ENCODE measurements around the gene SARDH. TPM values are rescaled to one million over a fixed set of nuclear protein-coding genes. Genes with fewer than 3 reads are reported as not detected.

The SARDH gene
- total RNA-seq, 1 donor from 2014 or later = 6.8 TPM

- no peak for TF ChIP-seq CTCF (conservative IDR thresholded peaks at IDR 0.05)
- H3K27me3 Mint-ChIP-seq = peaks cover 14% of the 10 kb centered on the region
- no peak for DNase-seq (ENCODE audit: extremely low spot score, unreplicated experiment)
Measured at GRCh38 chr9:133647148-133647547, 91.0 kb downstream of the SARDH start.

GRCh38 chr9:133645021-133645765 is 93.0 kb downstream of the SARDH start:
- Mint-ChIP-seq H3K27ac (no peak overlapping the region), H3K4me3 (no peak overlapping the region), H3K36me3 (no peaks in the 10 kb centered on the region), H3K4me1 (ENCODE audit: unreplicated experiment) (peaks cover 3% of the 10 kb centered on the region), H3K9me3 (no peaks in the 10 kb centered on the region), H3K27me3 (peaks cover 22% of the 10 kb centered on the region)
- no peak for TF ChIP-seq CTCF (conservative IDR thresholded peaks at IDR 0.05)
- DNase-seq (ENCODE audit: extremely low spot score, unreplicated experiment) = no peak

More at GRCh38 chr9:133647148-133647547, 91.0 kb downstream of the SARDH start:
- H3K36me3 Mint-ChIP-seq = no peaks in the 10 kb centered on the region
- no peak overlapping the region for H3K27ac Mint-ChIP-seq
- no peaks in the 10 kb centered on the region for H3K4me1 Mint-ChIP-seq (ENCODE audit: unreplicated experiment)
- H3K9me3 Mint-ChIP-seq = no peaks in the 10 kb centered on the region
- H3K4me3 Mint-ChIP-seq = no peak overlapping the region

- Mint-ChIP-seq H3K9me3 (no peaks in the 10 kb centered on the region), H3K4me1 (ENCODE audit: unreplicated experiment) (peaks cover 3% of the 10 kb centered on the region), H3K4me3 (no peak overlapping the region), H3K36me3 (no peaks in the 10 kb centered on the region), H3K27me3 (peaks cover 22% of the 10 kb centered on the region), H3K27ac (no peak overlapping the region)
- DNase-seq (ENCODE audit: extremely low spot score, unreplicated experiment) = no peak
- TF ChIP-seq CTCF (conservative IDR thresholded peaks at IDR 0.05) = no peak
Measured at GRCh38 chr9:133643978-133644760, 94.0 kb downstream of the SARDH start.

- no peaks in the 10 kb centered on the region for H3K9me3 Mint-ChIP-seq
- peaks cover 19% of the 10 kb centered on the region for H3K27me3 Mint-ChIP-seq
- no peak overlapping the region for H3K4me3 Mint-ChIP-seq
- H3K4me1 Mint-ChIP-seq (ENCODE audit: unreplicated experiment) = peaks cover 6% of the 10 kb centered on the region
- H3K36me3 Mint-ChIP-seq = no peaks in the 10 kb centered on the region
- no peak for TF ChIP-seq CTCF (conservative IDR thresholded peaks at IDR 0.05)
- no peak for DNase-seq (ENCODE audit: extremely low spot score, unreplicated experiment)
- no peak overlapping the region for H3K27ac Mint-ChIP-seq
Measured at GRCh38 chr9:133643362-133643755, 94.8 kb downstream of the SARDH start.

DNA sequence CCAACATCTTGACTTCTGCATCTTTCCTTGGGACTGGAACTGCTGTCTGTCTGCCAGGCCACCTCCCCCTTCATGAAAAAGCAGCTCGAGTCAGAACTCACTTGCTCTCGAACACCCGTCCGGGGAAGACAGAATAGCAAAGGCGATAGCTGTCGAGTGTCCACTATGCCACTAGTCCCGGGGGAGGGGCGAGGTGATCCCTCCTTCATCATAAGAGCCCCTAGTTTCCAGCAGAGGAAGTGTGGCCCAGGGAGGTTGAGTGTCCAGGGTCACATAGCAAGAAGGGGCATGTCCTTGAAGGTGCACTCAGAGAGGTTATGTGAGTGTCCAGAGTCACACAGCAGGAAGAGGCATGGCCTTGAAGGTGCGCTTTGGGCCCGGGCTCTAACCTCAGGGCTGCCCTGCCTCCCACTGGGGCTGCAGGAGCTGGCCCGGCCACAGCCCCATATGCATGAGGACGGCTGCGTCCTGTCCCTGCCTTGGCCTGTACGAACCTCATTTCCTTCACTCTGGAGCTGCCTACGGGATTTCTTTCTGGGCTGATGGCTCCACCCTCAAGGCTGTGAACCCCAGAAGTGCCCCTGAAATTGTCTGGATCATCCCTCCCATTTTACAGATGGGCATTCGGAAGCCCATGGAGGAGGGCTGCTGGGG is 95.3 kb downstream of the SARDH start:
- no peaks in the 10 kb centered on the region for H3K36me3 Mint-ChIP-seq
- peaks cover 24% of the 10 kb centered on the region for H3K27me3 Mint-ChIP-seq
- no peak for TF ChIP-seq CTCF (conservative IDR thresholded peaks at IDR 0.05)
- DNase-seq (ENCODE audit: extremely low spot score, unreplicated experiment) = no peak
- peaks cover 11% of the 10 kb centered on the region for H3K4me1 Mint-ChIP-seq (ENCODE audit: unreplicated experiment)
- H3K27ac Mint-ChIP-seq = no peak overlapping the region
- no peak overlapping the region for H3K4me3 Mint-ChIP-seq
- no peaks in the 10 kb centered on the region for H3K9me3 Mint-ChIP-seq

Data from type B pancreatic cell (in vitro differentiated cells).